ENCODE measurements around the gene RSRC1. TPM values are rescaled to one million over a fixed set of nuclear protein-coding genes. Genes with fewer than 3 reads are reported as not detected.
A peak's percentile ranks its signal among the peaks of the same experiment; 100 is the strongest.

The RSRC1 gene
- total and polyA plus RNA-seq, 4 experiments from 2014 or later: 23.4 to 35.7 (median 33.7) TPM

- DNase-seq: no peak
- no peak overlapping the region for H3K27ac ChIP-seq (ENCODE audit: low read depth, low read length)
- H3K36me3 ChIP-seq (ENCODE audit: insufficient read depth, low read length): no peaks in the 10 kb centered on the region
- H3K27ac Mint-ChIP-seq: no peak overlapping the region
- no peaks in the 10 kb centered on the region for H3K9me3 ChIP-seq (ENCODE audit: control insufficient read depth in 1 of 2, low read length in 2 of 2)
- H3K4me1 Mint-ChIP-seq: no peaks in the 10 kb centered on the region
- H3K9me3 Mint-ChIP-seq: no peaks in the 10 kb centered on the region
- no peak overlapping the region for H3K4me3 ChIP-seq (ENCODE audit: low read length in 2 of 2)
- no peaks in the 10 kb centered on the region for H3K4me1 ChIP-seq (ENCODE audit: insufficient read depth, low read length)
- intact Hi-C loops (cut with micrococcal nuclease): loop anchor here (10.0 kb wide), 1 partner anchor 567 kb away; no protein-coding TSS in a partner anchor
- ChIA-PET CTCF (ENCODE audit: partially characterized antibody) (no interaction called here), POLR2A (ENCODE audit: partially characterized antibody) (no interaction called here)
- H3K36me3 Mint-ChIP-seq: no peaks in the 10 kb centered on the region
- no peak overlapping the region for H3K4me3 Mint-ChIP-seq
- no peaks in the 10 kb centered on the region for H3K27me3 ChIP-seq (ENCODE audit: insufficient read depth, low read length)
- H3K27me3 Mint-ChIP-seq: no peaks in the 10 kb centered on the region
Observed at GRCh38 chr3:158431829-158432228, 321.9 kb downstream of the RSRC1 start.

- Histone ChIP-seq H3K27ac (ENCODE audit: low read depth, low read length) (no peak overlapping the region), H3K27me3 (ENCODE audit: insufficient read depth, low read length) (no peaks in the 10 kb centered on the region), H3K9me3 (ENCODE audit: control insufficient read depth in 1 of 2, low read length in 2 of 2) (no peaks in the 10 kb centered on the region), H3K36me3 (ENCODE audit: insufficient read depth, low read length) (no peaks in the 10 kb centered on the region), H3K4me1 (ENCODE audit: insufficient read depth, low read length) (no peaks in the 10 kb centered on the region), H3K4me3 (ENCODE audit: low read length in 2 of 2) (no peak overlapping the region)
- Mint-ChIP-seq H3K36me3 (peaks cover 0 to 2% of the 10 kb centered on the region in 2 donors), H3K27me3 (no peaks in the 10 kb centered on the region), H3K27ac (no peak overlapping the region), H3K9me3 (peaks cover 0 to 4% (median 0%) of the 10 kb centered on the region in 8 donors), H3K4me3 (no peak overlapping the region), H3K4me1 (no peaks in the 10 kb centered on the region)
- DNase-seq: peak in 4 of 5 donors; percentile 13 to 28 (median 15)
- POLR2A ChIA-PET (ENCODE audit: partially characterized antibody): no interaction called here
- CTCF ChIA-PET (ENCODE audit: partially characterized antibody): interaction anchor here (0.6 to 3.7 kb wide), 9 partner anchors 9 to 902 kb away, joined by 3 to 28 read pairs (median 4); no protein-coding TSS in a partner anchor
- intact Hi-C loops (cut with micrococcal nuclease): loop anchor here (10.0 kb wide), 1 partner anchor 570 kb away; no protein-coding TSS in a partner anchor
Observed at GRCh38 chr3:158434412-158435038, 324.6 kb downstream of the RSRC1 start.

GRCh38 chr3:158443632-158444031, 333.7 kb downstream of the RSRC1 start:
- ChIA-PET POLR2A (ENCODE audit: partially characterized antibody) (no interaction called here), CTCF (ENCODE audit: partially characterized antibody) (interaction anchor here (1.9 kb wide), 1 partner anchor 9 kb away, joined by 9 read pairs; no protein-coding TSS in a partner anchor)
- H3K36me3 Mint-ChIP-seq: peaks cover 3 to 9% of the 10 kb centered on the region in 2 donors
- no peaks in the 10 kb centered on the region for H3K27me3 Mint-ChIP-seq
- no peak overlapping the region for H3K4me3 ChIP-seq (ENCODE audit: low read length in 2 of 2)
- H3K27ac Mint-ChIP-seq: no peak overlapping the region
- no peaks in the 10 kb centered on the region for H3K36me3 ChIP-seq (ENCODE audit: insufficient read depth, low read length)
- H3K9me3 Mint-ChIP-seq: peaks cover 0 to 8% (median 4%) of the 10 kb centered on the region in 8 donors
- H3K4me1 Mint-ChIP-seq: no peaks in the 10 kb centered on the region
- DNase-seq: no peak
- no peaks in the 10 kb centered on the region for H3K27me3 ChIP-seq (ENCODE audit: insufficient read depth, low read length)
- no peak overlapping the region for H3K4me3 Mint-ChIP-seq
- no peaks in the 10 kb centered on the region for H3K4me1 ChIP-seq (ENCODE audit: insufficient read depth, low read length)
- H3K9me3 ChIP-seq (ENCODE audit: control insufficient read depth in 1 of 2, low read length in 2 of 2): no peaks in the 10 kb centered on the region
- no peak overlapping the region for H3K27ac ChIP-seq (ENCODE audit: low read depth, low read length)
- intact Hi-C loops (cut with micrococcal nuclease): no loop called here

- H3K4me1 ChIP-seq (ENCODE audit: insufficient read depth, low read length): no peaks in the 10 kb centered on the region
- Mint-ChIP-seq H3K4me3 (no peak overlapping the region), H3K36me3 (peaks cover 0 to 6% of the 10 kb centered on the region in 2 donors), H3K9me3 (peaks cover 0 to 5% (median 4%) of the 10 kb centered on the region in 8 donors), H3K4me1 (peaks cover 0 to 2% (median 0%) of the 10 kb centered on the region in 4 donors), H3K27ac (no peak overlapping the region), H3K27me3 (no peaks in the 10 kb centered on the region)
- DNase-seq: no peak
- no peak overlapping the region for H3K4me3 ChIP-seq (ENCODE audit: low read length in 2 of 2)
- POLR2A ChIA-PET (ENCODE audit: partially characterized antibody): no interaction called here
- no peaks in the 10 kb centered on the region for H3K36me3 ChIP-seq (ENCODE audit: insufficient read depth, low read length)
- no peaks in the 10 kb centered on the region for H3K9me3 ChIP-seq (ENCODE audit: control insufficient read depth in 1 of 2, low read length in 2 of 2)
- CTCF ChIA-PET (ENCODE audit: partially characterized antibody): no interaction called here
- H3K27me3 ChIP-seq (ENCODE audit: insufficient read depth, low read length): no peaks in the 10 kb centered on the region
- no peak overlapping the region for H3K27ac ChIP-seq (ENCODE audit: low read depth, low read length)
- intact Hi-C loops (cut with micrococcal nuclease): no loop called here
Observed at GRCh38 chr3:158447408-158447807, 337.5 kb downstream of the RSRC1 start.

GRCh38 chr3:158451405-158452055, 341.6 kb downstream of the RSRC1 start:
- Mint-ChIP-seq H3K36me3 (peaks cover 5 to 17% of the 10 kb centered on the region in 2 donors), H3K4me3 (no peak overlapping the region), H3K9me3 (no peaks in the 10 kb centered on the region), H3K27me3 (no peaks in the 10 kb centered on the region), H3K4me1 (peaks cover 0 to 2% (median 0%) of the 10 kb centered on the region in 4 donors), H3K27ac (no peak overlapping the region)
- POLR2A ChIA-PET (ENCODE audit: partially characterized antibody): no interaction called here
- no peaks in the 10 kb centered on the region for H3K4me1 ChIP-seq (ENCODE audit: insufficient read depth, low read length)
- DNase-seq: no peak
- intact Hi-C loops (cut with micrococcal nuclease): no loop called here
- CTCF ChIA-PET (ENCODE audit: partially characterized antibody): no interaction called here
- H3K27ac ChIP-seq (ENCODE audit: low read depth, low read length): no peak overlapping the region
- H3K9me3 ChIP-seq (ENCODE audit: control insufficient read depth in 1 of 2, low read length in 2 of 2): no peaks in the 10 kb centered on the region
- H3K36me3 ChIP-seq (ENCODE audit: insufficient read depth, low read length): no peaks in the 10 kb centered on the region
- no peak overlapping the region for H3K4me3 ChIP-seq (ENCODE audit: low read length in 2 of 2)
- no peaks in the 10 kb centered on the region for H3K27me3 ChIP-seq (ENCODE audit: insufficient read depth, low read length)

GRCh38 chr3:158452334-158452733, 342.4 kb downstream of the RSRC1 start:
- DNase-seq: no peak
- Histone ChIP-seq H3K4me1 (ENCODE audit: insufficient read depth, low read length) (no peaks in the 10 kb centered on the region), H3K4me3 (ENCODE audit: low read length in 2 of 2) (no peak overlapping the region), H3K27me3 (ENCODE audit: insufficient read depth, low read length) (no peaks in the 10 kb centered on the region), H3K36me3 (ENCODE audit: insufficient read depth, low read length) (no peaks in the 10 kb centered on the region), H3K9me3 (ENCODE audit: control insufficient read depth in 1 of 2, low read length in 2 of 2) (no peaks in the 10 kb centered on the region), H3K27ac (ENCODE audit: low read depth, low read length) (no peak overlapping the region)
- no peaks in the 10 kb centered on the region for H3K9me3 Mint-ChIP-seq
- peaks cover 0 to 2% (median 0%) of the 10 kb centered on the region in 4 donors for H3K4me1 Mint-ChIP-seq
- no peaks in the 10 kb centered on the region for H3K27me3 Mint-ChIP-seq
- CTCF ChIA-PET (ENCODE audit: partially characterized antibody): no interaction called here
- no peak overlapping the region for H3K27ac Mint-ChIP-seq
- H3K36me3 Mint-ChIP-seq: peaks cover 5 to 18% of the 10 kb centered on the region in 2 donors
- H3K4me3 Mint-ChIP-seq: no peak overlapping the region
- POLR2A ChIA-PET (ENCODE audit: partially characterized antibody): no interaction called here
- intact Hi-C loops (cut with micrococcal nuclease): no loop called here

- POLR2A ChIA-PET (ENCODE audit: partially characterized antibody): no interaction called here
Observed at GRCh38 chr3:158453004-158453403, 343.1 kb downstream of the RSRC1 start.

More at GRCh38 chr3:158453004-158453403, 343.1 kb downstream of the RSRC1 start:
- CTCF ChIA-PET (ENCODE audit: partially characterized antibody): no interaction called here
- Mint-ChIP-seq H3K4me1 (peaks cover 0 to 2% (median 0%) of the 10 kb centered on the region in 4 donors), H3K36me3 (peaks cover 5 to 18% of the 10 kb centered on the region in 2 donors), H3K9me3 (no peaks in the 10 kb centered on the region), H3K4me3 (no peak overlapping the region), H3K27ac (no peak overlapping the region), H3K27me3 (no peaks in the 10 kb centered on the region)
- no peaks in the 10 kb centered on the region for H3K4me1 ChIP-seq (ENCODE audit: insufficient read depth, low read length)
- intact Hi-C loops (cut with micrococcal nuclease): no loop called here
- no peaks in the 10 kb centered on the region for H3K36me3 ChIP-seq (ENCODE audit: insufficient read depth, low read length)
- H3K27ac ChIP-seq (ENCODE audit: low read depth, low read length): no peak overlapping the region
- no peaks in the 10 kb centered on the region for H3K27me3 ChIP-seq (ENCODE audit: insufficient read depth, low read length)
- no peak for DNase-seq
- no peak overlapping the region for H3K4me3 ChIP-seq (ENCODE audit: low read length in 2 of 2)
- no peaks in the 10 kb centered on the region for H3K9me3 ChIP-seq (ENCODE audit: control insufficient read depth in 1 of 2, low read length in 2 of 2)

Data from CD4-positive, alpha-beta memory T cell (primary cell).